Ishikawa (cell line): Measurements from ENCODE around the gene RAPGEF2.

Experiments
- CEBPB ChIP-seq: IDR thresholded peaks from 2 replicates; pipeline ENCODE4 v1.6.1; 2012
- CREB1 ChIP-seq: IDR thresholded peaks from 2 replicates; pipeline ENCODE4 v1.6.1; 2012; ENCODE audit warnings: low read depth
- EGR1 ChIP-seq: IDR thresholded peaks from 2 replicates; pipeline ENCODE4 v1.6.1; 2012
- EP300 ChIP-seq: IDR thresholded peaks from 2 replicates; pipeline ENCODE4 v1.6.1; 2012; ENCODE audit warnings: borderline replicate concordance
- FOXM1 ChIP-seq: IDR thresholded peaks from 2 replicates; pipeline ENCODE4 v1.6.1; 2012; ENCODE audit warnings: low read depth, borderline replicate concordance
- RAD21 ChIP-seq: IDR thresholded peaks from 2 replicates; pipeline ENCODE4 v1.6.1; 2012; ENCODE audit warnings: low read depth
- REST ChIP-seq: IDR thresholded peaks from 2 replicates; pipeline ENCODE4 v1.6.1; 2012; ENCODE audit warnings: low read depth, mild to moderate bottlenecking
- TAF1 ChIP-seq: IDR thresholded peaks from 2 replicates; pipeline ENCODE4 v1.6.1; 2012; ENCODE audit warnings: low read depth, mild to moderate bottlenecking
- TCF12 ChIP-seq: IDR thresholded peaks from 2 replicates; pipeline ENCODE4 v1.6.1; 2012; ENCODE audit warnings: low read depth
- TEAD4 ChIP-seq: IDR thresholded peaks from 2 replicates; pipeline ENCODE4 v1.6.1; 2012
- YY1 ChIP-seq: IDR thresholded peaks from 2 replicates; pipeline ENCODE4 v1.6.1; 2012; ENCODE audit warnings: low read depth
- ZBTB7A ChIP-seq: IDR thresholded peaks from 2 replicates; pipeline ENCODE4 v1.6.1; 2012; ENCODE audit warnings: low read depth
- TF ChIP-seq, protein P1 (sequence below): IDR thresholded peaks from 2 replicates; pipeline ENCODE4 v1.6.1; 2012
- TF ChIP-seq, protein P2 (sequence below): IDR thresholded peaks from 2 replicates; pipeline ENCODE4 v1.6.1; 2012

- TF ChIP-seq FOXM1 (no peak), TAF1 (no peak), YY1 (no peak), TCF12 (no peak), TEAD4 (no peak), EGR1 (no peak), EP300 (no peak), RAD21 (no peak), CREB1 (no peak), ZBTB7A (no peak), REST (no peak), CEBPB (no peak)
- TF ChIP-seq, protein P1, sequence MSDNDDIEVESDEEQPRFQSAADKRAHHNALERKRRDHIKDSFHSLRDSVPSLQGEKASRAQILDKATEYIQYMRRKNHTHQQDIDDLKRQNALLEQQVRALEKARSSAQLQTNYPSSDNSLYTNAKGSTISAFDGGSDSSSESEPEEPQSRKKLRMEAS: no peak
- TF ChIP-seq, protein P2, sequence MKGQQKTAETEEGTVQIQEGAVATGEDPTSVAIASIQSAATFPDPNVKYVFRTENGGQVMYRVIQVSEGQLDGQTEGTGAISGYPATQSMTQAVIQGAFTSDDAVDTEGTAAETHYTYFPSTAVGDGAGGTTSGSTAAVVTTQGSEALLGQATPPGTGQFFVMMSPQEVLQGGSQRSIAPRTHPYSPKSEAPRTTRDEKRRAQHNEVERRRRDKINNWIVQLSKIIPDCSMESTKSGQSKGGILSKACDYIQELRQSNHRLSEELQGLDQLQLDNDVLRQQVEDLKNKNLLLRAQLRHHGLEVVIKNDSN: no peak
Observed at GRCh38 chr4:159308566-159309340, 205.9 kb downstream of the RAPGEF2 start.
